DOHH2 (cell line): ENCODE measurements around the gene KIF5C.

ENCODE experiments used
- H3F3A ChIP-seq: fragments of 200-600 bp; sonication (generic), shearing (Covaris generic); 2 replicates; pipeline ENCODE4 v1.6.0; 2016; ENCODE audit warnings: antibody characterized with exemption, mild to moderate bottlenecking; ENCODE audit not compliant: control insufficient read depth, insufficient read depth
- H3K27ac ChIP-seq: fragments of 200-600 bp; sonication (generic); 2 replicates; pipeline ENCODE4 v1.5.1; 2014; ENCODE audit warnings: low read depth, mild to moderate bottlenecking, low read length, moderate library complexity
- H3K27me3 ChIP-seq: fragments of 200-600 bp; sonication (generic); 2 replicates; pipeline ENCODE4 v1.6.1; 2014; ENCODE audit warnings: mild to moderate bottlenecking, low read length, mixed read lengths; ENCODE audit not compliant: control insufficient read depth
- H3K36me3 ChIP-seq: fragments of 200-600 bp; sonication (generic); 2 replicates; pipeline ENCODE4 v1.6.1; 2014; ENCODE audit warnings: mild to moderate bottlenecking, low read length, moderate library complexity, mixed read lengths; ENCODE audit not compliant: control insufficient read depth
- H3K4me1 ChIP-seq: fragments of 200-600 bp; sonication (generic); 2 replicates; pipeline ENCODE4 v1.6.1; 2014; ENCODE audit warnings: mild to moderate bottlenecking, low read length, mixed read lengths; ENCODE audit not compliant: control insufficient read depth
- H3K4me2 ChIP-seq: fragments of 200-600 bp; sonication (generic); 2 replicates; pipeline ENCODE4 v1.6.0; 2014; ENCODE audit warnings: mild to moderate bottlenecking, low read length, moderate library complexity
- H3K4me3 ChIP-seq: fragments of 200-600 bp; sonication (generic); 2 replicates; pipeline ENCODE4 v1.5.1; 2014; ENCODE audit warnings: mild to moderate bottlenecking, low read length, mixed read lengths
- H3K79me2 ChIP-seq: fragments of 200-600 bp; sonication (generic); 2 replicates; pipeline ENCODE4 v1.6.1; 2014; ENCODE audit warnings: mild to moderate bottlenecking, low read length, mixed read lengths; ENCODE audit not compliant: control insufficient read depth
- H3K9me2 ChIP-seq: fragments of 200-600 bp; sonication (generic); replicated peaks from 2 replicates; pipeline ENCODE4 v1.6.1; 2014; ENCODE audit warnings: mild to moderate bottlenecking, low read length, mixed read lengths; ENCODE audit not compliant: control insufficient read depth
- H3K9me3 ChIP-seq: fragments of 200-600 bp; sonication (generic); 2 replicates; pipeline ENCODE4 v1.6.1; 2014; ENCODE audit warnings: antibody characterized with exemption, low read length, mixed read lengths; ENCODE audit not compliant: control insufficient read depth, insufficient read depth
- H4K20me1 ChIP-seq: fragments of 200-600 bp; sonication (generic); 2 replicates; pipeline ENCODE4 v1.6.0; 2014; ENCODE audit warnings: low read depth, mild to moderate bottlenecking, antibody characterized with exemption, low read length, moderate library complexity; ENCODE audit not compliant: control insufficient read depth, insufficient read depth
- EZH2phosphoT487 ChIP-seq: fragments of 200-600 bp; sonication (generic); IDR thresholded peaks from 2 replicates; pipeline ENCODE4 v1.6.1; 2017; ENCODE audit warnings: borderline replicate concordance, mild to moderate bottlenecking, antibody characterized with exemption, low read length, moderate library complexity, mixed read lengths
- TF ChIP-seq, protein P1 (sequence below): fragments of 200-600 bp; sonication (generic); IDR thresholded peaks from one replicate; pipeline ENCODE4 v1.5.1; 2014; ENCODE audit warnings: antibody characterized with exemption, mild to moderate bottlenecking, low read depth, low read length; ENCODE audit not compliant: poor library complexity, severe bottlenecking

The KIF5C gene

GRCh38 chr2:148918554-148918953 is 43.5 kb downstream of the KIF5C start:
- Histone ChIP-seq H3K4me1 (no peaks in the 10 kb centered on the region), H3K27me3 (no peaks in the 10 kb centered on the region), H3K9me3 (no peaks in the 10 kb centered on the region), H3K36me3 (no peaks in the 10 kb centered on the region), H3K79me2 (no peaks in the 10 kb centered on the region; the same call in 1 of the 2 replicates), H3K4me3 (no peak overlapping the region), H4K20me1 (no peaks in the 10 kb centered on the region), H3K9me2 (no peaks in the 10 kb centered on the region), H3K4me2 (no peak overlapping the region), H3F3A (no peaks in the 10 kb centered on the region), H3K27ac (no peak overlapping the region)
- TF ChIP-seq EZH2phosphoT487 = no peak
- TF ChIP-seq, protein P1, sequence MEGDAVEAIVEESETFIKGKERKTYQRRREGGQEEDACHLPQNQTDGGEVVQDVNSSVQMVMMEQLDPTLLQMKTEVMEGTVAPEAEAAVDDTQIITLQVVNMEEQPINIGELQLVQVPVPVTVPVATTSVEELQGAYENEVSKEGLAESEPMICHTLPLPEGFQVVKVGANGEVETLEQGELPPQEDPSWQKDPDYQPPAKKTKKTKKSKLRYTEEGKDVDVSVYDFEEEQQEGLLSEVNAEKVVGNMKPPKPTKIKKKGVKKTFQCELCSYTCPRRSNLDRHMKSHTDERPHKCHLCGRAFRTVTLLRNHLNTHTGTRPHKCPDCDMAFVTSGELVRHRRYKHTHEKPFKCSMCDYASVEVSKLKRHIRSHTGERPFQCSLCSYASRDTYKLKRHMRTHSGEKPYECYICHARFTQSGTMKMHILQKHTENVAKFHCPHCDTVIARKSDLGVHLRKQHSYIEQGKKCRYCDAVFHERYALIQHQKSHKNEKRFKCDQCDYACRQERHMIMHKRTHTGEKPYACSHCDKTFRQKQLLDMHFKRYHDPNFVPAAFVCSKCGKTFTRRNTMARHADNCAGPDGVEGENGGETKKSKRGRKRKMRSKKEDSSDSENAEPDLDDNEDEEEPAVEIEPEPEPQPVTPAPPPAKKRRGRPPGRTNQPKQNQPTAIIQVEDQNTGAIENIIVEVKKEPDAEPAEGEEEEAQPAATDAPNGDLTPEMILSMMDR = no peak

GRCh38 chr2:148920559-148920958 is 45.5 kb downstream of the KIF5C start:
- Histone ChIP-seq H4K20me1 (no peaks in the 10 kb centered on the region), H3F3A (no peaks in the 10 kb centered on the region), H3K79me2 (no peaks in the 10 kb centered on the region; the same call in 1 of the 2 replicates), H3K4me2 (no peak overlapping the region), H3K27ac (no peak overlapping the region), H3K9me2 (no peaks in the 10 kb centered on the region), H3K4me1 (no peaks in the 10 kb centered on the region), H3K36me3 (no peaks in the 10 kb centered on the region), H3K9me3 (no peaks in the 10 kb centered on the region), H3K4me3 (no peak overlapping the region), H3K27me3 (no peaks in the 10 kb centered on the region)
- TF ChIP-seq, protein P1 = no peak
- TF ChIP-seq EZH2phosphoT487 = no peak

- Histone ChIP-seq H3K9me2 (no peaks in the 10 kb centered on the region), H3K36me3 (no peaks in the 10 kb centered on the region), H3F3A (no peaks in the 10 kb centered on the region), H3K4me2 (no peak overlapping the region), H3K4me3 (no peak overlapping the region), H3K27ac (no peak overlapping the region), H3K9me3 (no peaks in the 10 kb centered on the region), H4K20me1 (no peaks in the 10 kb centered on the region), H3K4me1 (peaks cover 8% of the 10 kb centered on the region), H3K79me2 (no peaks in the 10 kb centered on the region; the same call in 1 of the 2 replicates), H3K27me3 (no peaks in the 10 kb centered on the region)
- TF ChIP-seq EZH2phosphoT487 = no peak
- TF ChIP-seq, protein P1 = no peak
Measured at GRCh38 chr2:148922062-148922461, 47.0 kb downstream of the KIF5C start.
